Measurements from ENCODE around the gene KLK12. TPM values are rescaled to one million over a fixed set of nuclear protein-coding genes. Genes with fewer than 3 reads are reported as not detected.

The KLK12 gene
- total and polyA plus RNA-seq, 2 experiments from 2014 or later: not detected

- Histone ChIP-seq H3K4me3 (no peak overlapping the region), H3K36me3 (replicated peaks; ENCODE audit: insufficient read depth, low read depth) (no peaks in the 10 kb centered on the region), H3K27me3 (no peaks in the 10 kb centered on the region), H3K9me3 (ENCODE audit: low read depth) (no peaks in the 10 kb centered on the region), H2AFZ (no peak overlapping the region), H3K4me1 (ENCODE audit: insufficient read depth) (no peaks in the 10 kb centered on the region), H3K9me2 (replicated peaks; ENCODE audit: insufficient read depth) (no peaks in the 10 kb centered on the region), H3K79me2 (no peaks in the 10 kb centered on the region), H4K20me1 (ENCODE audit: insufficient read depth, poor library complexity, severe bottlenecking) (no peaks in the 10 kb centered on the region), H3K4me2 (no peak overlapping the region), H3K27ac (no peak overlapping the region)
- TF ChIP-seq EZH2phosphoT487 (IDR thresholded peaks at IDR 0.05; ENCODE audit: low read depth, severe bottlenecking, unreplicated experiment): no peak
- no peak for TF ChIP-seq CTCF (IDR thresholded peaks at IDR 0.05; ENCODE audit: poor library complexity)
- TF ChIP-seq EZH2 (IDR thresholded peaks at IDR 0.05; ENCODE audit: borderline replicate concordance): no peak
- DNase-seq (ENCODE audit: low spot score): no peak
- whole genome bisulfite sequencing (ENCODE audit: low lambda C conversion rate, missing lambda C conversion rate): 65% methylated on average over 2 of the region's 4 CpGs
Observed at GRCh38 chr19:51083181-51083580, 48.4 kb upstream of the KLK12 start.

- Histone ChIP-seq H3K27me3 (no peaks in the 10 kb centered on the region), H3K9me2 (replicated peaks; ENCODE audit: insufficient read depth) (no peaks in the 10 kb centered on the region), H3K9me3 (ENCODE audit: low read depth) (no peaks in the 10 kb centered on the region), H3K4me3 (no peak within 1 kb of the TSS), H4K20me1 (ENCODE audit: insufficient read depth, poor library complexity, severe bottlenecking) (no peaks in the 10 kb centered on the region), H3K36me3 (replicated peaks; ENCODE audit: insufficient read depth, low read depth) (no peaks in the 10 kb centered on the region), H3K4me2 (no peak within 1 kb of the TSS), H3K27ac (no peak within 1 kb of the TSS), H3K79me2 (no peaks in the 10 kb centered on the region), H2AFZ (no peak within 1 kb of the TSS), H3K4me1 (ENCODE audit: insufficient read depth) (no peaks in the 10 kb centered on the region)
- TF ChIP-seq EZH2phosphoT487 (IDR thresholded peaks at IDR 0.05; ENCODE audit: low read depth, severe bottlenecking, unreplicated experiment): no peak
- 40% methylated on average over 5 of the region's 7 CpGs for WGBS (ENCODE audit: low lambda C conversion rate, missing lambda C conversion rate)
- DNase-seq (ENCODE audit: low spot score): no peak
Observed at GRCh38 chr19:51082611-51083010, 47.8 kb upstream of the KLK12 start, which contains the start of gene KLK14. TSS of gene KLK14 (minus strand) at chr19:51082887. CDS start at chr19:51082614, 273 bp downstream.

GRCh38 chr19:51081476-51081875 lies 46.7 kb upstream of the KLK12 start:
- DNase-seq (ENCODE audit: low spot score): no peak
- Histone ChIP-seq H3K9me3 (ENCODE audit: low read depth) (no peaks in the 10 kb centered on the region), H2AFZ (no peak overlapping the region), H3K4me2 (no peak overlapping the region), H3K27ac (no peak overlapping the region), H3K27me3 (no peaks in the 10 kb centered on the region), H3K9me2 (replicated peaks; ENCODE audit: insufficient read depth) (no peaks in the 10 kb centered on the region), H4K20me1 (ENCODE audit: insufficient read depth, poor library complexity, severe bottlenecking) (no peaks in the 10 kb centered on the region), H3K36me3 (replicated peaks; ENCODE audit: insufficient read depth, low read depth) (no peaks in the 10 kb centered on the region), H3K4me1 (ENCODE audit: insufficient read depth) (no peaks in the 10 kb centered on the region), H3K4me3 (no peak overlapping the region), H3K79me2 (no peaks in the 10 kb centered on the region)
- WGBS (ENCODE audit: low lambda C conversion rate, missing lambda C conversion rate): 94% methylated on average over 14 of the region's 14 CpGs
- TF ChIP-seq CTCF (IDR thresholded peaks at IDR 0.05; ENCODE audit: poor library complexity) (no peak), EZH2phosphoT487 (IDR thresholded peaks at IDR 0.05; ENCODE audit: low read depth, severe bottlenecking, unreplicated experiment) (no peak), EZH2 (IDR thresholded peaks at IDR 0.05; ENCODE audit: borderline replicate concordance) (no peak)

GRCh38 chr19:51079481-51080110 lies 44.8 kb upstream of the KLK12 start:
- Histone ChIP-seq H3K36me3 (replicated peaks; ENCODE audit: insufficient read depth, low read depth) (no peaks in the 10 kb centered on the region), H3K4me3 (no peak overlapping the region), H3K9me2 (replicated peaks; ENCODE audit: insufficient read depth) (no peaks in the 10 kb centered on the region), H3K9me3 (ENCODE audit: low read depth) (no peaks in the 10 kb centered on the region), H4K20me1 (ENCODE audit: insufficient read depth, poor library complexity, severe bottlenecking) (no peaks in the 10 kb centered on the region), H3K4me1 (ENCODE audit: insufficient read depth) (no peaks in the 10 kb centered on the region), H3K27me3 (no peaks in the 10 kb centered on the region), H3K79me2 (no peaks in the 10 kb centered on the region), H2AFZ (no peak overlapping the region), H3K27ac (no peak overlapping the region), H3K4me2 (no peak overlapping the region)
- no peak for TF ChIP-seq EZH2 (IDR thresholded peaks at IDR 0.05; ENCODE audit: borderline replicate concordance)
- no peak for TF ChIP-seq EZH2phosphoT487 (IDR thresholded peaks at IDR 0.05; ENCODE audit: low read depth, severe bottlenecking, unreplicated experiment)
- no peak for TF ChIP-seq CTCF (IDR thresholded peaks at IDR 0.05; ENCODE audit: poor library complexity)
- 94% methylated on average over 26 of the region's 27 CpGs for WGBS (ENCODE audit: low lambda C conversion rate, missing lambda C conversion rate)
- no peak for DNase-seq (ENCODE audit: low spot score)

Measured in hepatocyte (in vitro differentiated cells).